HG03571 (cell line): ENCODE measurements around the gene GPR158.

Experiments used
- ATAC-seq: cut with Tn5 transposase; IDR thresholded peaks from one replicate; pipeline ENCODE4 v1.9.1; 2021; ENCODE audit not compliant: unreplicated experiment

Gene GPR158

DNA sequence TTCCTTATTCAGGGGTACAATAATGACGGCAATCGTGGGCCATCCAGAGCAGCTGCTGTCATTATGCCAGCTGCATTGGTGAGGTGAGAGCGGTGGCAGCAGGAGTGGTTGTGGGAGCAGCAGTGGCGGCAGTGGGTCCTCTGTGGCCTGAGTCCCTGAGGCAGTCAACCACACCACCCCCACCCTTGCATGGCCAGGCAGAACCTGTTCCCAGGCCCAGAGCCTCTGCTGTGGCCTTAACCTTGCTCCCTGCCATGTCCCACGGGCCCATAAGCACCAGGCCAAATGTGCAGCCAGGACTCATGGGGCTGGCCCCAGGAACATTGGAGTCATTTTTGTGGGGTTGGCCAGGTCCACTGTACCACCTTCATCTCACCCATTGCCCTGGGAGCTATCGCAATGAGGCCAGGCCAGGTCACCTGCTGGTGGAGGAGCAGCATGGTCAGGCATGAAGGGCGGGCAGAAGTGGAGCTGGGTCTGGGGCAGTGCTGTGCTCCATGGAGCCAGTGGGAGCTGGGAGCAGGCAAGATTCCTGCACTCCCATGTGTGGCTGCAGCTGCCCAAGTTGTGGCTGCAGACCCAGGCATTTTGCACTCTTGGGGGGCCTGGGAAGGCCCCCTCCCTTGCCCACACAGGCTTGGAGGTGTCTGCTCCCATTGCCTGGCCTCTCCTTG lies 213.5 kb downstream of the GPR158 start:
- ATAC-seq: no peak

DNA sequence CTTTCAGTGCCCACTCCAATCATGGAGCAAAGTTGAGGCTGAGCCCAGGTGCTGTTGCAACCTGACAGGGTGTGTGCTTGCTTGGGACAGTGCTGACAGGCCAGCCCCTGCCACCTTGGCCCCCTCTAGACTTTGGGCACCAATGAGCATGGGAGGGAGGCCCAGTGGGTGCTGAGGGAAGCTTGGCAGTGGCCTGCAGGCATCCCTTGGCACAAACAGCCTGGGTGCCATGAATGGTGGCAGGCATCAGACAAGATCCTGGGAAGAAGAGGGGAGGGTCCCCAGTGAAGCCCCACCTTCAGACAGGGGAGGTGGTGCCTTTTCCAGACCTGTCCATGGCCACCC lies 214.0 kb downstream of the GPR158 start:
- ATAC-seq: no peak

DNA sequence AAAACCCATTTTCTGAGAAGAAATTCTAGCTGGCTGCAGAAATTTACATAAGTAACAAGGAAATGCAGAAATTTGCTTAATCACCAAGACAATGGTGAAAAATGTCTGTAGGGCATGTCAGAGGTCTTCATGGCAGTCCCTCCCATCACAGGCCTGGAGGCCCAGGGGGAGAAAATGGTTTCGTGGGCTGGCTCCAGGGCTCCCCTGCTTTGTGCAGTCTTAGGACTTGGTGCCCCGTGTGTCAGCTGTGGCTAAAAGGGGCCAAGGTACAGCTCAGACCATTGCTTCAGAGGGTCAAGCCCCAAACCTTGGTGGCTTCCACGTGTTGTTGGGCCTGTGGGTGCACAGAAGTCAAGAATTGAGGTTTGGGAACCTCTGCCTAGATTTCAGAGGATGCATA lies 215.9 kb downstream of the GPR158 start:
- ATAC-seq: no peak

DNA sequence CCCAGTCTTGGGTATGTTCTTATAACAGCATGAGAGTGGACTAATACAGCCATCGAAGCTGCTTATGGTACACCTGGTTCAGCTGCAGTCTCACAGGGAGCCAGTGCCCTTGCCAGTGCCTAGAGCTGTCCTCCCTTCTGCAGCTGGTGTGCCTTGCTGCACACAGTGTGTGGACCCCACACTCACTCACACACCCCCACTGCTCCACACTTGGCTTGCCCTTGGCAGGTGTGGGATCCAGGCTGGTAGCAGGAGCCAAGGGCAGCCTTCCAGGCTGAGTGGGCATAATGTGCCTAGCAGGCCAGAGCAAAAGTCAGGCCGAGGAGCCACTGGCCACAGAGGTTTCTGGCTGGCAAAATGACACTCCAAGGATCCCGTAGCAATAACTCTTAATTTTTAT lies 217.3 kb downstream of the GPR158 start:
- ATAC-seq: no peak

DNA sequence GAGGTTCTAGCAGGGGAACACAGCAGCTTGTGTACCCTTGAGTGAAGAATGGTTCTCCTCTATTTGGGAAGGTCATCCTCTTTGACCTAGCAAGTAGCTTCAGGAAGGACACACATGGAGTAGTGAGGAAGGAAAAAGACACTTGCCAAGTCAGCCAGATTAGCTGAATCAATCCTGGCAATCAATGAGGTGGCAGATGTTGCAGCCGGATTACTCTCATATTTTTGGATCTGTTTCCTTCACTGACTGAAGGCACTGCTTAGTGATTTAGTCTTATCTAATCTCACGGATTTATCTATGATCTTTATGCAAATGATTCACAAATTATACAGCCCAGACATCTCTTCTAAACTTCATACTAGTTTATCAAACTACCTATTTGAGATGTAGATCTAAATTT lies 218.8 kb downstream of the GPR158 start:
- ATAC-seq: no peak

DNA sequence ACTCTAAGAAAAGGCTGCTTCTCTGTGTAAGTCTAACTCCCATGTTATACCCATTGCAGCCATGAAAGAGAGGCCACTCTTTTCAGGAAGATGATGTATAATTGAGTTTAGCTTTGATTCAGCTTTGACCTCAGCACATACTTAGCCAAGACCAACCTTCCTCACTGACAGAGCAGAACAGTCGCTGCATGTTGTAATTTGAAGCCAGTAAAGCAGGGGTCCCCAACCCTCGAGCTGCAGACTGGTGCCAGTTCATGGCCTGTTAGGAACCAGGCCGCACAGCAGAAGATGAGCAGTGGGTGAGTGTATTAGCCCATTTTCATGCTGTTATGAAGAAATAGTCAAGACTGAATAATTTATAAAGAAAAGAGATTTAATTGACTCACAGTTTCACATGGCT lies 223.9 kb downstream of the GPR158 start:
- no peak for ATAC-seq

DNA sequence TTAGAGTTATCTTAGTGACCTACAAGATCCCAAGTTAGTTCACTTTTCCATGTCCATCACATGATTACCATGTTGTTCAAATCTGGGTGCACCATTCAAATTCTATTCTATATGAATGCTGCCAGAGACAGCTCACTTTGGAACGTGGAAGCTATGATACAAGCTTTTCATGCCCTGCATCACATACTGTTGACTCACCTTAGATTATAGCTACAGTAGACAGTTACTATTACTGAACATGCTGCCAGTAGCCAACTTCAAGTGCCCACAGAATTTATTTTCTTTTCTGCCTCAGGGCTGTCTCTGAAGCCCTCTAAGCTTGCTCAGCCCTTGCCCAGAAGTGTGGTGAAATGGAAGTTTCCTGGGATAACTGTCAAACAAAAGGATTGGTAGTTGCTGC lies 231.1 kb downstream of the GPR158 start:
- ATAC-seq: no peak

DNA sequence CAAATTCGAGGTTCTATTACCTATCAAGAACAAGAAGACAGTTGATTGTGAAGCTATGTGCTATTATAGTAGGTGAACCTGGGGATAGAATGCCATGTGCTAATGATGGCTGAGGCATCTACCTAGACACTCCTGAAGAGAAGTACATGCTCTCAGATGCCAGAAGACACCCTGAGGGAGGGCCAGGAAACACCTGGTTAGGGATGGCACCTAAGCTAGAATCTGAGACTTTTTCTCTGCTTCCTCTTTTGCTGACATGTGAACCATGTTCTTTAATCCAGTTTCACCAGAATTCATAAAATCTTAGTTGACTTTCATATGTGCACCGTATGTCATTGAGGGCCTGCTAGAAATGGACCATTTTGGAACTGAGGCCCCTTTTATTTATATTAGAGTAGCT lies 242.8 kb downstream of the GPR158 start:
- no peak for ATAC-seq

DNA sequence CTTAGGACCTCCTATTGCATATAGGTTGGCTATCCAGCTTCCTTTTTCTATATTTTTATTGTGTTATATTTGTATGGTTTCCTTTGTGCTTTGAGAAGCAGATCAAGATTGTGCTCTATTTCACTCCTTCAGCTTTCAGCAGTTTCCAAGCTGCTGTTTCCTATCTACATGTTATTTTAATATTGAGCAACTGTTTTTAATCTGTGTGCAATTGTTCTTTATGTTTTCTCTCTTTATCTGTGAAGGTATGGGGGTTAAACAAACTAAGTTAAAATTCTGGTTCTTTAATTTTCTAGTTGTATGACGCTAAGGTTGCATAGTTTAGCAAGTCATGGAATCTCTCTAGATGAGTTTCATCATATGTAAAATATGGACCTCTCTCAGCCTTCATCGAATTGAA lies 251.0 kb downstream of the GPR158 start:
- ATAC-seq: no peak

DNA sequence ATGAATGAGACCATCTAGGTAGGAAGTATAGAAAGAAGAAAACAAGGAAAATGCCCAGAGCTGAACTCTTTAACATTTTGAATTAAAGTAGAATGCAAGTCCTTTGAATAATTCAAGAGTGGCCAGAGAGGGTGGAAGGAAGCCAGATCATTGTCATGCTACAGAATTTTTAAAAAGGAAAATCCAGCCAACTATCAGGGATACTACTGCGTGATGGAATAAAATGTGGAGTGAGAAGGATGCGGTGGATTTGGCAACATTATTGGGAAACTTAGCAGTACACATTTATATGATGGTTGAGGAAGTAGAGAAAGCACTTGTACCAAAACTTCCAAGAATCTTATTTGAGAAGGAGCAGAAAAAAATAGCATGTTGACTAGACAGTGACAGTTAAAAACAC lies 261.6 kb downstream of the GPR158 start:
- no peak for ATAC-seq

DNA sequence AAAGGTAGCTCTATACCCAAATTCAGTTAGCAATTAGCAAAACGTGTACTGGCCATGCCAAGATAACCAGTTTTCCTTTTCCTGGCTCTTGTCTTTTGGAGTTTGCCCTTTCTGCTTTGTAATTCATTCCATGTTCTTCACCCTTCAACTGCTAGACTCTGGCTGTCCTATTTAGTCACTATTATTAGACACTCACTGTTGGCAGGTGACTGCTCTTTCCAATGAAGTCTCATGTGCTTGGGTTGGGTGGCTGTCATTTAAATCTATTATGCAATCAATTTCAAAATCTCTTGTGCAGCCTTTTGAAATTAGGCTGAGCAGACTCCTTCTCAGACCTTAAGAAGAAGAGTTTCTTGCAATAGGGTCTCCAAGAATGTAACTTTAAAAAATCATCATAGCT lies 266.5 kb downstream of the GPR158 start:
- no peak for ATAC-seq

DNA sequence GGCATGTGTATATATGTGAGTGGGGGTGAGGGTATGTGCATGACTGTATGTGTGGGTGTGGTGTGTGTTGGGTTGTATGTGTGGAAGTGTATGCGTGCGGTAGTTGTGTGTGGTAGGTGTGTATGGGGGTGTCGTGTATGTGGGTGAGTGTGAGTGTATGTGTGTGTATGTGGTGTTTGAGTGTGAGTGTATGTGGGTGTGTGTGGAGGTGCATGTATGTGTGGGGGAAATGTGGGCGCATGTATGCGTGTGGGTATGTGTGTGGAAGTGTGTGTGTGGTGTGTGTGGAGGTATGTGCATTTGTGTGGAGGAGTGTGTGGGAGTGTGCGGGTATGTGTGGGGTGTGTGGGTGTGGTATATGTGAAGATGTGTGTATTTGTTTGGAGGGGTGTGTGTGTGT lies 269.5 kb downstream of the GPR158 start:
- no peak for ATAC-seq

DNA sequence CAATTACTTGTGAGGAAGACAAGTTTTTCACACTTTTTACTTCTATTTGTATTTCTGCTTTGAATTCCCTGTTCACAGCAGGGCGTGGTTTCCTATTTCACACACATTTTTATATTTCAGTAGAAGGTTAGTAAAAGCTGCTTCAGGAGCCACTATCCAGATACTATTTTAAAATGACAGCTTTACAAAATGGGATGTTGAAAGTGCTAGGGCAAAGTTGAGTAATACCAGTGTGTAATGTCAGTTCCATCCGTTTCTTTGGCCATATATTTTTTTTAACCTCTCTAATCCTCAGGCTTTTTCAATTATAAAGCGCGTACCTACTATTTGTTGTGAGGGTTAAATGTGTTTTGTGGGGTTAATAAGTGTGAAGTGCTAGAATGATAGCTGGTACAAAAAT lies 276.6 kb downstream of the GPR158 start:
- ATAC-seq: no peak

DNA sequence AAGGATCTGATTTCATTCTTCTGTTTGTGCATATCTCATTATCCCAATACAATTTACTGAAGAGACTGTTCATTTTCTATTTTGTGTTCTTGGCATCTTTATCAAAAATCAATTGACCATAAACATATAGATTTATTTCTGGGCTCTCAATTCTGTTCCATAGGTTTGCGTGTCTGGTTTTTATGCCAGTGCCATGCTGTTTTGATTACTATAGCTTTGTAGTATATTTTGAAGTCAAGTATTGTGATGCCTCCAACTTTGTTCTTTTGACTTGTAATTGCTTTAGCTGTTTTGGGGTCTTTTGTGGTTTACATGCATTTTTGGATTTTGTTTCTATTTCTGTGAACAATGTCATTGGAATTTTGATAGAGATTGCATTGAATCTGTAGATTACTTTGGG lies 278.8 kb downstream of the GPR158 start:
- ATAC-seq: no peak

DNA sequence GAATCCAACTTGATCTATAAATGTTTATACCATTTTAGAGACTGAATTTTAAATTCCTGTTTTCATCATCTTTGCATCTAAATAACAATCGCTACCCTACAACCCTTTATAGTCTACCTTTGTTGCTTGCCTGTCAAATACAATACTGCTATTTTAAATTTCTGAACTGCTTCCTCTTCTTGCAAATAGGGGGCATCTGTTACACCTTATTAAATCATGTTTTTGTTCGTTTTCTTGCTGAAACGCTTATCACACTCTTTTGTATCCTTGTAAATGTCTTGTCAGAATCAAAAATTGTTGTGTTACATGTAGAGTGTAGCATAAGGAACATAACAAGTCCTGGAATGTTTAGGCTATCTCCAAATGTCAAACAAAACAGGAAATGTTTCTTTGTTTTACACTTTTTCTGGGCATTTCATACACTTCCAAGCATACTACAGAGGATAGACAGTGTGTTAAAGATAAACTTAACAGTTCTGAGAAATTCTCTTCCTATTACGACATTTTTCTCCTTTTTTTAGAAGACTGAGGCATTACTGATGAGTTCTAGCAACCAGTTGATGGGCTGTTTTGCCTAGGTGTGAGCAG lies 281.3 kb downstream of the GPR158 start:
- no peak for ATAC-seq

DNA sequence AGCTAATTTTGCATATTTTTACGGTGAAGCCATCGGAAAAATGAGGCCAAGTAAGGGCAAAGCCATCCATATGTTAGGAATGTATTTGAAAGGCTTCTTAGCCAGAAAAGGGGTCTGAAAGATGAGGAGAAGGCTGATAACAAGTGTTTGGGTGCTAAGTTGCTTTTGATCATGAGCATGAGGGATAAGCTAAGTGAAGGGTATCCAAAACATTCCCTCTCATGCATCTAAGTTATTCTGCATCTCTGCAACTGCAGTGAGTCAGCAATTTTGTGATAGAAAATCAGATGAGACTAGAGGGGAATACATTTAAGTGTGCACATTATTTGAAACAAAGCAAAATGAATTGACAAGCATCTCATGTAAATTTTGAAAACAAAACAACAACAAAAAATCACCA lies 282.8 kb downstream of the GPR158 start:
- ATAC-seq: no peak

DNA sequence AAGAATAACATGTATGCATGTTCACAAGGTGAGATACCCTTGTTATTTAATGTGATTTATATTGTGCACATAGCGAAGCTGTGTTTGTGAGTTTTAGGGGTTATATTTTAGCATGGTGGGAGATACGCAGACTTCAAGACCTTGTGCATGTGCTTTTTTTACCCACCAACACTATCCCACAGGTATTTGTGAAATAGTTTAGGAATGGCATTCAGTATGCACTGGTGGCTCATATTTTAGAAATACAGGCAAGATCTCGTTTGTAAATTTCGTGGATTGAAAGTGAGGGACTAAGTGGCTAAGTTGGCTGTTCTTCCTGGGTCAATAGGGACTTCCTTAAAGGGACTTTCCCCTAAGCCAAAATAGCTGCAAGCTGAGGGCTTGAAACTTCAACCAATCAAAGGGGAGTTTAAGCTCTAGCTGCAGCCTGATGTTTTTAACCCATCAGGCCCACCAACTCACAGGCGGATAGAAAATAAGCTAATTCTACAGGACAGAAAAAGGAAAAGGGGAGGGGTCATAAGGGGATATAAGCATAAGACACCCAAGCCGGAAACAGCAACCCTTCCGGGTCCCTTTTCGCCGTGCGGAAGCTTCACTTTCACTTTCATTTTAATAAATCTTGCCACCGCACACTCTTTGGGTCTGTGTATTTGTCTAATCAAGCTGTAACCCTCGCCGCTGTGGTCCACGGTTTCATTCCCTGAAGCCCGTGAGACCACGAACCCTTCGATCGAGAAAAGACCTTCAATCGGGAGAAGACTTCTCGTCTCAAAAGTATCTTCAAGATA lies 291.0 kb downstream of the GPR158 start:
- no peak for ATAC-seq

DNA sequence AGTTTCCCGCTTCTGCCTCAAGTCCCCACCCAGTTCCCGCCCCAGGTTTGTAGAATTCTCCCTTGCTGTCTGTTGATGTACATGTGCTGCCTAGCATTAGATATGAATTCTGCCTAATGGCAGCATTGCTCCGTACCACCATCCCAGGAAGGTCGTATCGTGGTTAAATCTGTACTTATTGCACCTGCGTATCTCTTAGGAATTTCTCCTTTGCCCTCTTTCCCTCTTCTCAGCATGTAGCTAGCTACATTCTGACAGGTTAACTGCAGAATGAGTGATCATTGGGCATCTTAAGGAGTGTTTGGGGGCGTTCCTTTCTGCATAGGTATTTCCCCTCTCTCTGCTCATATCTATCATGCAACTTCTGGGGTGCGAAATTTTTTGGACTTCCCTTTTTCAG lies 293.1 kb downstream of the GPR158 start:
- ATAC-seq: no peak

DNA sequence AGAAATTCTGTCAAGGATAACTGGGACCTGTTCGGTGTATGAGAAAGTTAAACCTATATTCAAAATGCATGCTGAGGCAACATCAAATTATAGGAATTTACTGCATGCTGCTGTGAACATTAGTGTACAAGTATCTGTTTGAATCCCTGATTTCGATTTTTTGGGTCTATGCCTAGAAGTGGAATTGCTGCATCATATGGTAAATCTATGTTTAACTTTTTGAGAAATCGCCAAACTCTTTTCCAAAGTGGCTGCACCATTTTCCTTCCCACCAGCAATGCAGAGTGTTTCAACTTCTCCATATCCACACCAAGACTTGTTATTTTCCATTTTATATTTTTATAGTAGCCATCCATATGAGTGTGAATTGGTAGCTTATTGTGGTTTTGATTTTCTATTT lies 306.7 kb downstream of the GPR158 start:
- no peak for ATAC-seq

DNA sequence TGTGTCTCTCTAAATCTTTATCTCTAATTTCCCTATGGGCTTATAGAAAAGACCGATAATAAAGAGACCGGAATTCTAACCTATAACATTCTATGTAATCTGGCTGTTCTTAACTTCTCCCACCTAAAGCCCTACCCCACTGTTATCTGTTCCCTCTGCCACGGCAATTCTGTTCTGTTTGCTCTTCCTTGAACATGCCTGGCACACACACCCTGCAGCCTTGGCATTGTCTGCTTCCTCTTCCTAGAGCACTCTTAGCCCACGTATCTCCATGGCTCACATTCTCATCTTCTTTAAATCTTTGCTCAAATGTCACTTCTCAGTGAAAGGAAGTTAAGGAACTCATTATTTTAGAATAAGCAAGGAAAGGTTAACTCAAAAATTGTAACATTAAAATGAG lies 309.2 kb downstream of the GPR158 start:
- ATAC-seq: no peak

DNA sequence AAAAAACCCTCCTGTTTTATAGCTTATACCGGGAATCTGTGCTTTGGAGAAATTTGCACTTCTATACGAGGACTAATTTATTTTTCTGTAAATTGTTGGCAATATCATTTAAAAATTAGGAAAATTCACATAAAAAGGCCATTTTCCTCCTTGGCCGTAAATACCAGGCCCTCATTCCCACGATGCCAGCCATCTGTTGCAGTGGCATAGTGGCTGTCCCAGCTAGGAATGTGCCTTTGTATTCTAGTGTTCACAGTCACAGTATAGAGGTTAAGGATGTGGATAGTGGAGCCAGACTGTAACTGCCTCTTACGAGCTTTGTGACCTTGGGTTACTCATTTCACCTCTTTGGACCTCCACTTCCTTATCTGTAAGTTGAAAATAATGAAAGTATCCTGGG lies 312.5 kb downstream of the GPR158 start:
- ATAC-seq: no peak

DNA sequence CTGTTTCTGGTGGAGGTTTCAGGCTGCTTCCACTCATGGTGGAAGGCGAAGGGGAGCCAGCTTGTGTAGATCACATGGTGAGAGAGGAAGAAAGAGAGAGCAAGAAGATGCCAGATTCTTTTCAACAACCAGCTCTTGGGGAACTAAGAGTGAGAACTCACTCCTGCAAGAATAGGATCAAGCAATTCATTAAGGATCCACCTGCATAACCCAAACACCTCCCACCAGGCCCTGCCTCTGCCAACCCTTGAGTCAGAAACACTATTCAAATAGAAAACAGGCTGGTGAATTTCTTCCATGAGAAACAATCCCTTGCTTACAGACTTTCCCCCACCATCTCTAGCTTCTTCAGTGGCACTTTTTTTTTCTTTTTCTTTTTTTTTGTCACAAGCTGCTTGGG lies 317.2 kb downstream of the GPR158 start:
- no peak for ATAC-seq

DNA sequence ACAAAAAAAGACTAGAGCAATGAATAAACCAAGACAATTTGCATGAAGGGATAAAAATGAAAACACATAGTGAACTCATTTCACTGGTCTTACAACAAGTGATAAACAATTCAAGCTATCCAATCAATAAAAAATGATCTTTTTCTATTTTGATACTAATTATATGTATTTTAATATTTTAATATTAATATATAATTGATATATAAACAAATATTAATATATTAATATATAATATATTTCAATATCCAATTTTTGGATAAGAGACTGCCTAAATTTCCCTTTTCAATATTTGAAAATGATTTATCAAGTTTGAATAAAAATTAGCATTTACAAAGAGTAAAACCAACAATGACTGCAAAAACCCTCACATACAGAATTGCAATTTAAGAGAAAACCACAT lies 317.9 kb downstream of the GPR158 start:
- ATAC-seq: no peak
